ENCODE data around the gene E4F1.

E4F1 gene

DNA sequence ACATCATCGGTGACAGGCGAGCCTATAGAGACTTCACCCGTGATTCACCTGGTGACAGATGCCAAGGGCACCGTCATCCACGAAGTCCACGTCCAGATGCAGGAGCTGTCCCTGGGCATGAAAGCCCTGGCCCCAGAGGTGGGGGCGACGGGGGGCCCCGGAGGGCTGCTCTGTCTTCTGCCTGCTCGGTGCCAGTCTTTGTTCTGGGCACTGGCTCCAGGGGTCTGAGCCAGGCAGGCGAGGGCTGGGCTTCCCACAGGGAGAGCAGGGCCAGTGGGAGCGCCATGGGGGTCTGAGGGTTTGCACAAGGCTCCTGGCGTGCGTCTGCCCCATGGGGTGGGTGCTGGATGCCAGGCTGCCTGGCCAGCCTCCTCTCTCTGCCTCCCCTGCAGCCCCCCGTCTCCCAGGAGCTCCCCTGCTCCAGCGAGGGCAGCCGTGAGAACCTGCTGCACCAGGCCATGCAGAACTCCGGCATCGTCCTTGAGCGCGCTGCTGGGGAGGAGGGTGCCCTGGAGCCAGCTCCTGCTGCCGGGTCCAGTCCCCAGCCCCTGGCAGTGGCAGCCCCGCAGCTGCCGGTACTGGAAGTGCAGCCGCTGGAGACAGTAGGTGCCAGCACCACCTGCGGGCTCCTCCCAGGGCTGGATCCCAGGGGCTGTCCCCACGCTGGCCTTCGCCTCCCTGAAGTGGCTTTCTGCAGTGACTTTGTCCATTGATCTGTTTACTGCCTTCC, 9.8 kb downstream of the E4F1 start:
- H3K4me3 ChIP-seq (replicated peaks; ENCODE audit: low read depth, low read length): no peak overlapping the region
- no peak for DNase-seq (ENCODE audit: extremely low read depth, low read depth)
- TF ChIP-seq, protein P1, sequence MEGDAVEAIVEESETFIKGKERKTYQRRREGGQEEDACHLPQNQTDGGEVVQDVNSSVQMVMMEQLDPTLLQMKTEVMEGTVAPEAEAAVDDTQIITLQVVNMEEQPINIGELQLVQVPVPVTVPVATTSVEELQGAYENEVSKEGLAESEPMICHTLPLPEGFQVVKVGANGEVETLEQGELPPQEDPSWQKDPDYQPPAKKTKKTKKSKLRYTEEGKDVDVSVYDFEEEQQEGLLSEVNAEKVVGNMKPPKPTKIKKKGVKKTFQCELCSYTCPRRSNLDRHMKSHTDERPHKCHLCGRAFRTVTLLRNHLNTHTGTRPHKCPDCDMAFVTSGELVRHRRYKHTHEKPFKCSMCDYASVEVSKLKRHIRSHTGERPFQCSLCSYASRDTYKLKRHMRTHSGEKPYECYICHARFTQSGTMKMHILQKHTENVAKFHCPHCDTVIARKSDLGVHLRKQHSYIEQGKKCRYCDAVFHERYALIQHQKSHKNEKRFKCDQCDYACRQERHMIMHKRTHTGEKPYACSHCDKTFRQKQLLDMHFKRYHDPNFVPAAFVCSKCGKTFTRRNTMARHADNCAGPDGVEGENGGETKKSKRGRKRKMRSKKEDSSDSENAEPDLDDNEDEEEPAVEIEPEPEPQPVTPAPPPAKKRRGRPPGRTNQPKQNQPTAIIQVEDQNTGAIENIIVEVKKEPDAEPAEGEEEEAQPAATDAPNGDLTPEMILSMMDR (IDR thresholded peaks at IDR 0.05; ENCODE audit: low read depth, low read length, missing control alignments): no peak

DNA sequence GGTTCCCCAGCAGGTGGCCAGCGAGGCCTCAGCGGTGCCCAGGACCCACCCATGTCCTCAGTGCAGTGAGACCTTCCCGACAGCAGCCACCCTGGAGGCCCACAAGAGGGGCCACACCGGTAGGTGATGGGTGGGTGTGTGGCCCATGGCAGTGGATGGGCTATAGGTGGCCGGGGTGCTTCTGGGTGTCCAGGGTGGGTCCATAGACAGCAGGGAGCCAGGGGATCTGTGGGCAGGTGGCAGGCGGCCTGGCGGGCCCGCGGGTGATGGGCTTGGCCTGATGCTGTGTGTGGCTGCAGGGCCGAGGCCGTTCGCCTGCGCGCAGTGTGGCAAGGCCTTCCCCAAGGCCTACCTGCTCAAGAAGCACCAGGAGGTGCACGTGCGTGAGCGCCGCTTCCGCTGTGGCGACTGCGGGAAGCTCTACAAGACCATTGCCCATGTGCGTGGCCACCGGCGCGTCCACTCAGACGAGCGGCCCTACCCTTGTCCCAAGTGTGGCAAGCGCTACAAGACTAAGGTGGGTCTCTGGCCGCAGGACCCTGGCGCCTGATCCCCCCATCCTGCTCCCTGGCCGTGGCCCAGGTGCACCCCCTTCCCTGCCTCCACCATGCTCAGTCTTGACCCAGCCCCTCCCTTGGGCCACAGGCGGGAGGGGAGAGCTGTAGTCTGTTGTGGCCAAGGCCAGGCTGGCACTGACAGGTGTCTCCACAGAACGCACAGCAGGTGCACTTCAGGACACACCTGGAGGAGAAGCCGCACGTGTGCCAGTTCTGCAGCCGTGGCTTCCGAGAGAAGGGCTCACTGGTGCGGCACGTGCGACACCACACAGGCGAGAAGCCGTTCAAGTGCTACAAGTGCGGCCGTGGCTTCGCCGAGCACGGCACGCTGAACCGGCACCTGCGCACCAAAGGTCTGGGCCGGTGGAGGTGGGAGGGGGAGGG, 10.8 kb downstream of the E4F1 start:
- TF ChIP-seq, protein P1 (IDR thresholded peaks at IDR 0.05; ENCODE audit: low read depth, low read length, missing control alignments): no peak
- no peak overlapping the region for H3K4me3 ChIP-seq (replicated peaks; ENCODE audit: low read depth, low read length)
- DNase-seq (ENCODE audit: extremely low read depth, low read depth): no peak

DNA sequence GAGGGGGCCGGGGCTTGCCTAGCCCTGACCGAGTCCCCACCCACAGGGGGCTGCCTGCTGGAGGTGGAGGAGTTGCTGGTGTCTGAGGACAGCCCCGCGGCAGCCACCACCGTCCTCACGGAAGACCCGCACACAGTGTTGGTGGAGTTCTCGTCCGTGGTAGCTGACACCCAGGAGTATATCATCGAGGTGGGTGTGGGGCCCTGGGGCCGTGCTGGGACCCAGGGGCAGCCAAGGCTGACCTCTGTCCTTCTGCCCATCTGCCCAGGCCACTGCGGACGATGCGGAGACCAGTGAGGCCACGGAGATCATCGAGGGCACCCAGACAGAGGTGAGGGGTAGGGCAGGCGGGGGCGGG, 11.4 kb downstream of the E4F1 start:
- H3K4me3 ChIP-seq (replicated peaks; ENCODE audit: low read depth, low read length): no peak overlapping the region
- TF ChIP-seq, protein P1 (IDR thresholded peaks at IDR 0.05; ENCODE audit: low read depth, low read length, missing control alignments): no peak
- DNase-seq (ENCODE audit: extremely low read depth, low read depth): no peak

DNA sequence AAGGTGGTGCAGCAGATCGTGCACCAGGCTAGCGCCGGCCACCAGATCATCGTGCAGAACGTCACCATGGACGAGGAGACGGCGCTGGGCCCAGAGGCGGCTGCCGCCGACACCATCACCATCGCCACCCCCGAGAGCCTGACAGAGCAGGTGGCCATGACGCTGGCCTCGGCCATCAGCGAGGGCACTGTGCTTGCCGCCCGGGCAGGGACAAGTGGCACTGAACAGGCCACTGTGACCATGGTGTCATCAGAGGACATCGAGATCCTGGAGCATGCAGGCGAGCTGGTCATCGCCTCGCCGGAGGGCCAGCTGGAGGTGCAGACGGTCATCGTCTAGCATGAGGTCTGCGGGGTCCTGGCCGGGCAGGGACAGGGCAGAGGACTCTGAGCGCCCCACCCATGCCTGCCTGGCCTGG, 11.9 kb downstream of the E4F1 start:
- TF ChIP-seq, protein P1 (IDR thresholded peaks at IDR 0.05; ENCODE audit: low read depth, low read length, missing control alignments): no peak
- DNase-seq (ENCODE audit: extremely low read depth, low read depth): no peak
- no peak overlapping the region for H3K4me3 ChIP-seq (replicated peaks; ENCODE audit: low read depth, low read length)

DNA sequence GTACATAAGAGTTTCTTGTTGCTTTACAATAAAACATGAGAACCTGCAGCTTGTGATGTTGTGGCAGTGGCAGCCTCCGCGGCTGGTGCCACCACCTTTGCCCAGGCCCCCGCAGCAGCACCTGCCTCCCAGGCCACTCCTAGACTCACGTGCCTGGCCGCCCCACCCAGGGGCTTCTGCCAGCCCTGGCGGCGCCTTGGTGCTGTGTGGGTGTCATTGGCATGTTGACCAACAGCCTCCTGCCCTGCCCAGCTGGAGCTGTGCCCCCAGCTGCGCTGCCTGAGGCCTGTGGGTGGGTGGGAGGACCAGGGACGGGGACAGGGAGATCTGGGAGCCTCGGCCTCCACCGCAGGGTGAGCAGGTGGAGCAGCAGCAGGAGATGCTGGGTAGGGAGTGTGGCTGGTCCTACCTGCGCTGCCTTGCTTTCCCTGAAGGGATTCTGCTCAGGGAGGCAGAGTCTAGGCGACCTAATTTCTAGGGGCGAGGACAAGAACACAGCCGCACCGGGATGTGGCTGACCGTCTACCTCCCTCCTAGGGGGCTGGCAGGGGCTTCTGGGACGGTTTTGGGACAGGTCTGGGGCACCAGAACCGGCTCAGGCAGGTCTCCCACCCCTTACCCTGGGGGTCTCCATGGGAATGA, 12.4 kb downstream of the E4F1 start:
- DNase-seq (ENCODE audit: extremely low read depth, low read depth): no peak
- H3K4me3 ChIP-seq (replicated peaks; ENCODE audit: low read depth, low read length): no peak overlapping the region

More for the DNA sequence above, 12.4 kb downstream of the E4F1 start:
- TF ChIP-seq, protein P1 (IDR thresholded peaks at IDR 0.05; ENCODE audit: low read depth, low read length, missing control alignments): no peak

All from HFF-Myc (cell line).